ENCODE data around the gene TBC1D5. TPM values are rescaled to one million over a fixed set of nuclear protein-coding genes. Genes with fewer than 3 reads are reported as not detected.
A peak's percentile ranks its signal among the peaks of the same experiment; 100 is the strongest.

TBC1D5 gene
- total and polyA plus RNA-seq, 5 donors from 2014 or later, result 27.6 to 61.6 (median 36.4) TPM

DNA sequence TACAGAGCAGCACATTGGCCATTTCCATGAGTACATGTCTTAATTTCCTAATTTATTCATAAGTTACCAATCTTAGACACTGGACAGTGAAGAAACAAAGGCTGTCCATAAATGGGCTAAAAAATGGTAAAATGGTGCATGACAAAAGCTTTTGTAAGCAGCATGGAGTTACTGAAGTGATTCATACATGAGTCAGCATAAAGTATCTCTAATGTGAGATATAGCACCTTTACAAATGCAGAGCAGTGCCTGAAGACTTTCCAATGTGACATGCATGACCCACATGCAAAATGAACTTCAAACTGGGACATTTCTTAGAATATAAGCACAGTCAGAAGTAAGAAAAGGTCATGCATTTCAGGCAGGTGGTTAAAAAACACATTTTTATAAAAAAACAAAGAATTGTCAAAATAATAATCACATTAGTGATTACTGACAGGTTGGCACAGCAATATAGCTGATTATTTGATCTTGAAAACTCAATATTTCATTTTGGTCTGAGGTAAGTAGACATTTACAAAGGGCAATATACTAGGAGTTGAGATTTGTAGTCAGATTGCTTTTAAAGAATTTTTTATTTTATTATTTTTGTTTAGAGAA lies 558.4 kb downstream of the TBC1D5 start:
- no peak overlapping the region for H3K27ac Mint-ChIP-seq
- DNase-seq, result no peak
- no peak for ATAC-seq (ENCODE audit: low read depth in 2 of 2)
- Histone ChIP-seq H3K27ac (ENCODE audit: insufficient read depth, low read length, poor library complexity, severe bottlenecking) (no peak overlapping the region), H3K27me3 (ENCODE audit: control insufficient read depth, insufficient read depth, low read length) (no peaks in the 10 kb centered on the region), H3K9me3 (ENCODE audit: control insufficient read depth in 2 of 2, low read length in 2 of 2) (no peaks in the 10 kb centered on the region), H3K4me3 (ENCODE audit: low read depth, low read length) (no peak overlapping the region), H3K4me1 (ENCODE audit: control insufficient read depth, insufficient read depth, low read length, poor library complexity, severe bottlenecking) (no peaks in the 10 kb centered on the region), H3K36me3 (ENCODE audit: control insufficient read depth, insufficient read depth, low read length) (peaks cover 15% of the 10 kb centered on the region)
- H3K4me1 Mint-ChIP-seq, result peaks cover 0 to 27% (median 13%) of the 10 kb centered on the region in 4 donors
- peaks cover 26% of the 10 kb centered on the region for H3K36me3 Mint-ChIP-seq
- H3K27me3 Mint-ChIP-seq, result no peaks in the 10 kb centered on the region
- H3K4me3 Mint-ChIP-seq, result no peak overlapping the region
- H3K9me3 Mint-ChIP-seq, result peaks cover 0 to 1% (median 0%) of the 10 kb centered on the region in 7 donors

- Mint-ChIP-seq H3K27ac (no peak overlapping the region), H3K27me3 (no peaks in the 10 kb centered on the region), H3K9me3 (peaks cover 0 to 1% (median 0%) of the 10 kb centered on the region in 7 donors), H3K4me1 (peaks cover 0 to 27% (median 13%) of the 10 kb centered on the region in 4 donors), H3K4me3 (peak overlapping the region in 1 of 4 donors; percentile 21), H3K36me3 (peaks cover 30% of the 10 kb centered on the region)
- DNase-seq (no peak), ATAC-seq (ENCODE audit: low read depth in 2 of 2) (no peak)
- Histone ChIP-seq H3K36me3 (ENCODE audit: control insufficient read depth, insufficient read depth, low read length) (peaks cover 15% of the 10 kb centered on the region), H3K4me3 (ENCODE audit: low read depth, low read length) (no peak overlapping the region), H3K9me3 (ENCODE audit: control insufficient read depth in 2 of 2, low read length in 2 of 2) (no peaks in the 10 kb centered on the region), H3K27ac (ENCODE audit: insufficient read depth, low read length, poor library complexity, severe bottlenecking) (no peak overlapping the region), H3K4me1 (ENCODE audit: control insufficient read depth, insufficient read depth, low read length, poor library complexity, severe bottlenecking) (no peaks in the 10 kb centered on the region), H3K27me3 (ENCODE audit: control insufficient read depth, insufficient read depth, low read length) (no peaks in the 10 kb centered on the region)
Measured at GRCh38 chr3:17182166-17182565, 560.3 kb downstream of the TBC1D5 start.

DNA sequence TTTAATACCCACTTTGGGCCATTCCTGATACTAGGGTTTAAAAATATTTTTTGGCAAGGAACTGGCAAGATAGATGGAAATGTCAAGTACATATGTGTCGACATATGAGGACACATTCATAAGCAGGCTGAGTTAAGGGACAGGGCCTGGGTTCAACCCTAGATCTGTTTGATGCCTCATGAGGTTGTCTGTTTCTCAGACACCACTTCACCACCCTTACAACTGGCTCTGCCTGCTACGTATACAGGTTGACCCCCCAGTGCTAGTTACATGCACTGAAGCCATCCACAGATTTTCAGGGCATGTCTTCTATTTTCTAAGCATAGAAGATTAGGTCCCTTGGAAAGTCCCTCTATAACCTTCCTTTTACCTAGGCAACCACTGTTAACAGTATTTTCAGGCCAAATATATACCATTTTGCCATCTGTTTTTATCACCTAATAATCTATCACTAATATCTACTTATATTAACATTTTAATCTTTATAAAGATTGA lies 561.0 kb downstream of the TBC1D5 start:
- Histone ChIP-seq H3K4me1 (ENCODE audit: control insufficient read depth, insufficient read depth, low read length, poor library complexity, severe bottlenecking) (no peaks in the 10 kb centered on the region), H3K9me3 (ENCODE audit: control insufficient read depth in 2 of 2, low read length in 2 of 2) (no peaks in the 10 kb centered on the region), H3K4me3 (ENCODE audit: low read depth, low read length) (no peak overlapping the region), H3K27ac (ENCODE audit: insufficient read depth, low read length, poor library complexity, severe bottlenecking) (no peak overlapping the region), H3K36me3 (ENCODE audit: control insufficient read depth, insufficient read depth, low read length) (peaks cover 15% of the 10 kb centered on the region), H3K27me3 (ENCODE audit: control insufficient read depth, insufficient read depth, low read length) (no peaks in the 10 kb centered on the region)
- no peak overlapping the region for H3K27ac Mint-ChIP-seq
- no peaks in the 10 kb centered on the region for H3K27me3 Mint-ChIP-seq
- ATAC-seq (ENCODE audit: low read depth in 2 of 2), result no peak
- peaks cover 0 to 1% (median 0%) of the 10 kb centered on the region in 7 donors for H3K9me3 Mint-ChIP-seq
- H3K4me3 Mint-ChIP-seq, result no peak overlapping the region
- no peak for DNase-seq
- peaks cover 0 to 23% (median 13%) of the 10 kb centered on the region in 4 donors for H3K4me1 Mint-ChIP-seq
- peaks cover 33% of the 10 kb centered on the region for H3K36me3 Mint-ChIP-seq

- no peaks in the 10 kb centered on the region for H3K27me3 ChIP-seq (ENCODE audit: control insufficient read depth, insufficient read depth, low read length)
- Mint-ChIP-seq H3K27me3 (no peaks in the 10 kb centered on the region), H3K36me3 (peaks cover 28% of the 10 kb centered on the region), H3K9me3 (peaks cover 0 to 1% (median 0%) of the 10 kb centered on the region in 7 donors), H3K4me3 (no peak overlapping the region), H3K4me1 (peaks cover 0 to 23% (median 14%) of the 10 kb centered on the region in 4 donors), H3K27ac (no peak overlapping the region)
- H3K27ac ChIP-seq (ENCODE audit: insufficient read depth, low read length, poor library complexity, severe bottlenecking), result no peak overlapping the region
- H3K4me3 ChIP-seq (ENCODE audit: low read depth, low read length), result no peak overlapping the region
- no peaks in the 10 kb centered on the region for H3K4me1 ChIP-seq (ENCODE audit: control insufficient read depth, insufficient read depth, low read length, poor library complexity, severe bottlenecking)
- peak in 1 of 3 donors; percentile 5 for DNase-seq
- ATAC-seq (ENCODE audit: low read depth in 2 of 2), result no peak
- no peaks in the 10 kb centered on the region for H3K9me3 ChIP-seq (ENCODE audit: control insufficient read depth in 2 of 2, low read length in 2 of 2)
- peaks cover 15% of the 10 kb centered on the region for H3K36me3 ChIP-seq (ENCODE audit: control insufficient read depth, insufficient read depth, low read length)
Measured at GRCh38 chr3:17179381-17180205, 562.8 kb downstream of the TBC1D5 start.

DNA sequence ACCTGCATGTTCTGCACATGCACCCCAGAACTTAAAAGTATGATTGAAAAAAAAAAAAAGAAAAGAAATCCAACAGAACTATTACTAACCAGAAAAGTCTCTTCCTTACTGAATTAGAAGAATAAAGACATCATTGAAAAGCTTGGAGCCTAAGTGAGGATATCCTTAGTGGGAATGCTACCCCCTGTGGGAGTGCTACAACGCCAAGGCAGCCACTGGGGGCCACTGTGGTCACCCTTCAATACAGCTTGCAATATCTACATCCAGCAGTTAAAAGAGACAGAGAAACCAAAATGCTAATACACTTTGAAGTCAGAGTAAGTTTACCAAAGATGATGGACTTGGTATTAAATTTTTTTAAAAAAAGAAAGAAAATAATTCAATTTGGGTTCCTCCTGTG lies 565.7 kb downstream of the TBC1D5 start:
- peaks cover 0 to 1% (median 0%) of the 10 kb centered on the region in 7 donors for H3K9me3 Mint-ChIP-seq
- no peak overlapping the region for H3K27ac Mint-ChIP-seq
- H3K36me3 Mint-ChIP-seq, result peaks cover 23% of the 10 kb centered on the region

DNA sequence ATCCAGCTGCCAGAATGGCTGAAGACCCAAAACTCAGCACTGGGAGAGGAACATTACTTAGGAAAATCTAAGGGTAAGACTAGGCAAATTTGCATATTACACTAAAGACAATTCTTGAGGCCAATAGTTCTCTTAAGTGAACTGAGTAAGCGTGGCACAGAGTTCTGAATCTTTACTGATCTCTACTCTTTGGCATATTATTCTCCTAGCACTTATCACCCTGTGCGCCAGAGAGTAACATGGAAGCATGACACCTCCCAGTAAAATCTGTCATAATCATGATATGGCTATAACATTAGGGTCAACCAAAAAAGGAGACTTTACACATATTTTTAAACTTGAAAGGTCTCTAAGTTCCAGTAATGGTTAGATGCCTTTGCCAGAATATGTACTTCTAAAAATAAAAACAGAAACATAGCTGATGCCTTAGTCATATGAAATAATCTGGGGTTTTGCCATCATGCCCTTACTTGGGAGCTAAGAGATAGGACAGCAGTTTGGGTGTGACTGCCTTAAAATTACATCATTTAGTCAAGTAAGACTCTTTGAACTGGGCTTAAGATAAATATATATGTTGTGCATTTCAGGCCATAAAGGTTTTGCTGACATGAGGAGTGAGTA lies 567.1 kb downstream of the TBC1D5 start:
- no peaks in the 10 kb centered on the region for H3K4me1 ChIP-seq (ENCODE audit: control insufficient read depth, insufficient read depth, low read length, poor library complexity, severe bottlenecking)
- H3K27me3 ChIP-seq (ENCODE audit: control insufficient read depth, insufficient read depth, low read length), result no peaks in the 10 kb centered on the region
- H3K36me3 ChIP-seq (ENCODE audit: control insufficient read depth, insufficient read depth, low read length), result no peaks in the 10 kb centered on the region
- Mint-ChIP-seq H3K9me3 (no peaks in the 10 kb centered on the region), H3K27me3 (no peaks in the 10 kb centered on the region), H3K27ac (peak overlapping the region in 1 of 3 donors; percentile 2), H3K36me3 (peaks cover 20% of the 10 kb centered on the region), H3K4me3 (no peak overlapping the region), H3K4me1 (peaks cover 0 to 7% (median 4%) of the 10 kb centered on the region in 4 donors)
- no peak for ATAC-seq (ENCODE audit: low read depth in 2 of 2)
- no peak overlapping the region for H3K4me3 ChIP-seq (ENCODE audit: low read depth, low read length)
- no peak for DNase-seq
- H3K27ac ChIP-seq (ENCODE audit: insufficient read depth, low read length, poor library complexity, severe bottlenecking), result no peak overlapping the region
- no peaks in the 10 kb centered on the region for H3K9me3 ChIP-seq (ENCODE audit: control insufficient read depth in 2 of 2, low read length in 2 of 2)

More for the DNA sequence above, 565.7 kb downstream of the TBC1D5 start:
- no peak for ATAC-seq (ENCODE audit: low read depth in 2 of 2)
- Histone ChIP-seq H3K9me3 (ENCODE audit: control insufficient read depth in 2 of 2, low read length in 2 of 2) (no peaks in the 10 kb centered on the region), H3K4me1 (ENCODE audit: control insufficient read depth, insufficient read depth, low read length, poor library complexity, severe bottlenecking) (no peaks in the 10 kb centered on the region), H3K36me3 (ENCODE audit: control insufficient read depth, insufficient read depth, low read length) (peaks cover 4% of the 10 kb centered on the region), H3K27ac (ENCODE audit: insufficient read depth, low read length, poor library complexity, severe bottlenecking) (no peak overlapping the region), H3K27me3 (ENCODE audit: control insufficient read depth, insufficient read depth, low read length) (no peaks in the 10 kb centered on the region), H3K4me3 (ENCODE audit: low read depth, low read length) (no peak overlapping the region)
- no peak for DNase-seq
- no peak overlapping the region for H3K4me3 Mint-ChIP-seq
- no peaks in the 10 kb centered on the region for H3K27me3 Mint-ChIP-seq
- H3K4me1 Mint-ChIP-seq, result peaks cover 0 to 17% (median 6%) of the 10 kb centered on the region in 4 donors

DNA sequence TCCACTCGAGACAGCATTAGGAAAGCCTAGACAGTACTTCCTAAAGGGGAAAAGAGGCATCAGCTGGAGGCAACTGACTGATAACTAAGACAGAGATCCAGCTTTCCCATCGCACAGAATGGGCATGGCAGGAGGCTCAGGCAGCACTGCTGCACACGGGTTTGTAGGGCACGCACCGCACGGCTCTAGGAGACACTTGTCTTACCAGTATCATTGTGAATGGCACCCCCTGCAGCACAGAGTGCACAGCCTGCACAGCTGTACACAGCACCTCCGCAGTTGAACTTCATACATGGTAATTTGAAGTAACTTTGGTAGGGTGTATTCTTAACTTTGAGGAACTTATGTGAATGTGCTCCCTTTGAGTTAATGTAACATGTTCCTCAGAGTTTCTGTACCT lies 576.1 kb downstream of the TBC1D5 start:
- Histone ChIP-seq H3K4me3 (ENCODE audit: low read depth, low read length) (no peak overlapping the region), H3K36me3 (ENCODE audit: control insufficient read depth, insufficient read depth, low read length) (peaks cover 42% of the 10 kb centered on the region), H3K27me3 (ENCODE audit: control insufficient read depth, insufficient read depth, low read length) (no peaks in the 10 kb centered on the region), H3K4me1 (ENCODE audit: control insufficient read depth, insufficient read depth, low read length, poor library complexity, severe bottlenecking) (no peaks in the 10 kb centered on the region), H3K27ac (ENCODE audit: insufficient read depth, low read length, poor library complexity, severe bottlenecking) (no peak overlapping the region), H3K9me3 (ENCODE audit: control insufficient read depth in 2 of 2, low read length in 2 of 2) (no peaks in the 10 kb centered on the region)
- Mint-ChIP-seq H3K36me3 (peaks cover 37% of the 10 kb centered on the region), H3K27me3 (no peaks in the 10 kb centered on the region), H3K4me1 (no peaks in the 10 kb centered on the region), H3K9me3 (no peaks in the 10 kb centered on the region), H3K27ac (no peak overlapping the region), H3K4me3 (no peak overlapping the region)
- no peak for ATAC-seq (ENCODE audit: low read depth in 2 of 2)
- DNase-seq, result peak in 1 of 3 donors; percentile 40

All from CD4-positive, CD25-positive, alpha-beta regulatory T cell (primary cell).